HepG2 (cell line): ENCODE results near the gene ALG8. TPM values are rescaled to one million over a fixed set of nuclear protein-coding genes. Genes with fewer than 3 reads are reported as not detected.
A peak's percentile ranks its signal among the peaks of the same experiment; 100 is the strongest.

Experiments used
- CREM ChIP-seq, 2 experiments: sonication (generic) in 1 of 2; formaldehyde crosslinking in 1 of 2; IDR thresholded peaks; 2 replicates each; pipeline versions ENCODE4 v1.4.0 to v1.6.1; 2016 to 2020; ENCODE audit warnings: antibody characterized with exemption in 1 of 2, mild to moderate bottlenecking in 1 of 2, missing genetic modification reagents in 1 of 2
- EP300 ChIP-seq, 3 experiments: sonication (generic) in 1 of 3; formaldehyde crosslinking in 1 of 3; IDR thresholded peaks; 2 replicates each; pipeline versions ENCODE4 v1.5.1 to v1.6.1; 2011 to 2020; ENCODE audit warnings: low read depth in 2 of 3, low read length in 2 of 3, borderline replicate concordance in 1 of 3, improper control_type of control experiment in 1 of 3, mild to moderate bottlenecking in 1 of 3, missing genetic modification reagents in 1 of 3, moderate library complexity in 1 of 3
- GABPA ChIP-seq, 2 experiments: IDR thresholded peaks; 2 replicates each; pipeline ENCODE4 v1.6.1; 2011 to 2016; ENCODE audit warnings: low read depth in 2 of 2, low read length in 1 of 2, missing biosample characterization in 1 of 2, missing genetic modification characterization in 1 of 2
- GABPB1 ChIP-seq: IDR thresholded peaks from 2 replicates; pipeline ENCODE4 v1.6.1; 2016; ENCODE audit warnings: mild to moderate bottlenecking, missing genetic modification reagents, moderate library complexity, missing compliant biosample characterization
- HMG20B ChIP-seq: conservative IDR thresholded peaks from 2 replicates; pipeline ENCODE4 v1.6.1; 2016; ENCODE audit warnings: missing genetic modification reagents, missing compliant biosample characterization
- MEF2D ChIP-seq: sonication (generic); formaldehyde crosslinking; IDR thresholded peaks from 2 replicates; pipeline ENCODE4 v1.5.1; 2020; ENCODE audit warnings: mild to moderate bottlenecking, missing genetic modification reagents
- MTA1 ChIP-seq: sonication (generic); formaldehyde crosslinking; IDR thresholded peaks from 2 replicates; pipeline ENCODE4 v1.4.0; 2020; ENCODE audit warnings: missing genetic modification reagents, mild to moderate bottlenecking, borderline replicate concordance
- NONO ChIP-seq, 2 experiments: fragments of 450-650 bp in 1 of 2; sonication (generic) in 1 of 2; formaldehyde crosslinking in 1 of 2; IDR thresholded peaks in 1 of 2; conservative IDR thresholded peaks in 1 of 2; 2 replicates each; pipeline versions ENCODE4 v1.6.1 to v1.8.0; 2017 to 2022; ENCODE audit warnings: mild to moderate bottlenecking in 1 of 2, missing genetic modification reagents in 1 of 2, moderate library complexity in 1 of 2
- PAF1 ChIP-seq: IDR thresholded peaks from 2 replicates; pipeline ENCODE4 v1.6.1; 2016; ENCODE audit warnings: missing genetic modification reagents, missing compliant biosample characterization
- POLR2AphosphoS5 ChIP-seq: IDR thresholded peaks from 2 replicates; pipeline ENCODE4 v1.6.1; 2012; ENCODE audit warnings: low read depth, low read length
- SP5 ChIP-seq: IDR thresholded peaks from 2 replicates; pipeline ENCODE4 v1.6.1; 2016; ENCODE audit warnings: low read depth, borderline replicate concordance
- SRSF4 ChIP-seq: fragments of 200-400 bp; formaldehyde crosslinking; IDR thresholded peaks from one replicate; pipeline ENCODE4 v1.6.1; 2018; ENCODE audit warnings: mild to moderate bottlenecking, low read depth, low read length, moderate library complexity; ENCODE audit not compliant: poor library complexity, severe bottlenecking
- ZBTB20 ChIP-seq: sonication (generic); formaldehyde crosslinking; IDR thresholded peaks from 2 replicates; pipeline ENCODE4 v1.8.1; 2023; ENCODE audit warnings: missing genetic modification reagents, low read depth, mild to moderate bottlenecking, borderline replicate concordance
- ZBTB34 ChIP-seq: sonication (generic); formaldehyde crosslinking; IDR thresholded peaks from 2 replicates; pipeline ENCODE4 v1.8.0; 2022; ENCODE audit warnings: mild to moderate bottlenecking, missing genetic modification reagents
- ZC3H4 ChIP-seq: sonication (generic); formaldehyde crosslinking; IDR thresholded peaks from 2 replicates; pipeline ENCODE4 v1.4.0; 2020; ENCODE audit warnings: missing genetic modification reagents, borderline replicate concordance
- ZFP36L2 ChIP-seq: sonication (generic); formaldehyde crosslinking; IDR thresholded peaks from 2 replicates; pipeline ENCODE4 v1.4.0; 2020; ENCODE audit warnings: missing genetic modification reagents
- ZNF3 ChIP-seq: IDR thresholded peaks from 2 replicates; pipeline ENCODE4 v1.7.0; 2017; ENCODE audit warnings: inconsistent platforms
- polyA plus RNA-seq, 8 experiments: library from polyadenylated mRNA; depleted of rRNA in 3 of 8; stranded (reverse) in 7 of 8; unstranded in 1 of 8; fragments of >200 nt; fragmentation: Illumina TruSeq in 4 of 8; extraction: Trizol in 4 of 8; gene quantifications; 2 replicates each; pipeline versions ENCODE4 v1.2.1 to v1.2.3, GENCODE V29; 2011 to 2016; ENCODE audit warnings: low read depth in 4 of 8, missing spikeins in 1 of 8, mixed read lengths in 1 of 8; ENCODE audit not compliant: insufficient read depth in 1 of 8
- total RNA-seq, 5 experiments: library from RNA; depleted of rRNA; stranded (reverse); fragments of >200 nt; fragmentation: Illumina TruSeq; extraction: Trizol; gene quantifications; 2 replicates each; pipeline ENCODE4 v1.2.3, GENCODE V29; 2016; ENCODE audit warnings: low read depth in 1 of 5
- TF ChIP-seq, protein P1 (sequence below): sonication (generic); formaldehyde crosslinking; IDR thresholded peaks from 2 replicates; pipeline ENCODE4 v1.5.0; 2020; ENCODE audit warnings: mild to moderate bottlenecking, missing genetic modification reagents
- TF ChIP-seq, protein P2 (sequence below), 2 experiments: sonication (generic) in 1 of 2; formaldehyde crosslinking in 1 of 2; IDR thresholded peaks; 2 replicates each; pipeline versions ENCODE4 v1.4.0 to v1.6.1; 2018 to 2020; ENCODE audit warnings: missing genetic modification reagents in 2 of 2, borderline replicate concordance in 1 of 2, low read depth in 1 of 2, mild to moderate bottlenecking in 1 of 2, missing biosample characterization in 1 of 2
- TF ChIP-seq, protein P3 (sequence below): sonication (generic); formaldehyde crosslinking; IDR thresholded peaks from 2 replicates; pipeline ENCODE4 v1.4.0; 2020; ENCODE audit warnings: missing genetic modification reagents

Gene ALG8
- total and polyA plus RNA-seq, 2 of the 13 experiments (the other 11 are each of a cell fraction or from before 2014, with no cell fraction given): 75.8 to 88.0 TPM

- TF ChIP-seq, protein P1, sequence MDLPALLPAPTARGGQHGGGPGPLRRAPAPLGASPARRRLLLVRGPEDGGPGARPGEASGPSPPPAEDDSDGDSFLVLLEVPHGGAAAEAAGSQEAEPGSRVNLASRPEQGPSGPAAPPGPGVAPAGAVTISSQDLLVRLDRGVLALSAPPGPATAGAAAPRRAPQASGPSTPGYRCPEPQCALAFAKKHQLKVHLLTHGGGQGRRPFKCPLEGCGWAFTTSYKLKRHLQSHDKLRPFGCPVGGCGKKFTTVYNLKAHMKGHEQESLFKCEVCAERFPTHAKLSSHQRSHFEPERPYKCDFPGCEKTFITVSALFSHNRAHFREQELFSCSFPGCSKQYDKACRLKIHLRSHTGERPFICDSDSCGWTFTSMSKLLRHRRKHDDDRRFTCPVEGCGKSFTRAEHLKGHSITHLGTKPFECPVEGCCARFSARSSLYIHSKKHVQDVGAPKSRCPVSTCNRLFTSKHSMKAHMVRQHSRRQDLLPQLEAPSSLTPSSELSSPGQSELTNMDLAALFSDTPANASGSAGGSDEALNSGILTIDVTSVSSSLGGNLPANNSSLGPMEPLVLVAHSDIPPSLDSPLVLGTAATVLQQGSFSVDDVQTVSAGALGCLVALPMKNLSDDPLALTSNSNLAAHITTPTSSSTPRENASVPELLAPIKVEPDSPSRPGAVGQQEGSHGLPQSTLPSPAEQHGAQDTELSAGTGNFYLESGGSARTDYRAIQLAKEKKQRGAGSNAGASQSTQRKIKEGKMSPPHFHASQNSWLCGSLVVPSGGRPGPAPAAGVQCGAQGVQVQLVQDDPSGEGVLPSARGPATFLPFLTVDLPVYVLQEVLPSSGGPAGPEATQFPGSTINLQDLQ: no peak
- TF ChIP-seq ZC3H4 (CRISPR knock-in tag) (no peak), NONO (IDR thresholded peaks at IDR 0.05) (no peak), NONO (CRISPR knock-in tag; conservative IDR thresholded peaks at IDR 0.05) (peak; percentile 91), GABPA (IDR thresholded peaks at IDR 0.05; ENCODE audit: low read depth, low read length) (peak; percentile 17; the same call in 1 of the 2 replicates), GABPA (CRISPR knock-in tag; IDR thresholded peaks at IDR 0.05; ENCODE audit: low read depth) (peak; percentile 75), SRSF4 (no peak), GABPB1 (peak; percentile 92), ZFP36L2 (CRISPR knock-in tag) (no peak), MEF2D (CRISPR knock-in tag) (peak; percentile 44; the same call in 1 of the 2 replicates), PAF1 (CRISPR knock-in tag) (no peak), CREM (IDR thresholded peaks at IDR 0.05) (peak; percentile 69), CREM (CRISPR knock-in tag; IDR thresholded peaks at IDR 0.05) (no peak), HMG20B (0 out of 2 replicates have a peak, but pooled peaks have one; percentile 22), ZBTB34 (no peak), SP5 (CRISPR knock-in tag) (peak; percentile 79), EP300 (IDR thresholded peaks at IDR 0.05; ENCODE audit: low read depth in 2 of 2, low read length in 2 of 2) (peak in 1 of 2 experiments; percentile 19; a peak in 2 of 4 replicates), EP300 (CRISPR knock-in tag; IDR thresholded peaks at IDR 0.05; ENCODE audit: borderline replicate concordance) (no peak; the same call in 1 of the 2 replicates), POLR2AphosphoS5 (peak; percentile 67), MTA1 (CRISPR knock-in tag) (peak; percentile 82), ZNF3 (CRISPR knock-in tag) (peak; percentile 76), ZBTB20 (CRISPR knock-in tag) (peak; percentile 90; the same call in 1 of the 2 replicates)
- TF ChIP-seq, protein P2, sequence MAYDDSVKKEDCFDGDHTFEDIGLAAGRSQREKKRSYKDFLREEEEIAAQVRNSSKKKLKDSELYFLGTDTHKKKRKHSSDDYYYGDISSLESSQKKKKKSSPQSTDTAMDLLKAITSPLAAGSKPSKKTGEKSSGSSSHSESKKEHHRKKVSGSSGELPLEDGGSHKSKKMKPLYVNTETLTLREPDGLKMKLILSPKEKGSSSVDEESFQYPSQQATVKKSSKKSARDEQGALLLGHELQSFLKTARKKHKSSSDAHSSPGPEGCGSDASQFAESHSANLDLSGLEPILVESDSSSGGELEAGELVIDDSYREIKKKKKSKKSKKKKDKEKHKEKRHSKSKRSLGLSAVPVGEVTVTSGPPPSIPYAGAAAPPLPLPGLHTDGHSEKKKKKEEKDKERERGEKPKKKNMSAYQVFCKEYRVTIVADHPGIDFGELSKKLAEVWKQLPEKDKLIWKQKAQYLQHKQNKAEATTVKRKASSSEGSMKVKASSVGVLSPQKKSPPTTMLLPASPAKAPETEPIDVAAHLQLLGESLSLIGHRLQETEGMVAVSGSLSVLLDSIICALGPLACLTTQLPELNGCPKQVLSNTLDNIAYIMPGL (CRISPR knock-in tag; IDR thresholded peaks at IDR 0.05; ENCODE audit: borderline replicate concordance in 1 of 2, low read depth in 1 of 2): peak; percentile 22 to 85; a peak in 3 of 4 replicates
- TF ChIP-seq, protein P3, sequence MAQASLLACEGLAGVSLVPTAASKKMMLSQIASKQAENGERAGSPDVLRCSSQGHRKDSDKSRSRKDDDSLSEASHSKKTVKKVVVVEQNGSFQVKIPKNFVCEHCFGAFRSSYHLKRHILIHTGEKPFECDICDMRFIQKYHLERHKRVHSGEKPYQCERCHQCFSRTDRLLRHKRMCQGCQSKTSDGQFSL (CRISPR knock-in tag): peak; percentile 73; the same call in 1 of the 2 replicates
Observed at GRCh38 chr11:78188286-78189173, 49.1 kb upstream of the ALG8 start, which contains the start of the genes KCTD21 and USP35 (continued).
